ENCODE data around the gene WNK2.

Gene WNK2

DNA sequence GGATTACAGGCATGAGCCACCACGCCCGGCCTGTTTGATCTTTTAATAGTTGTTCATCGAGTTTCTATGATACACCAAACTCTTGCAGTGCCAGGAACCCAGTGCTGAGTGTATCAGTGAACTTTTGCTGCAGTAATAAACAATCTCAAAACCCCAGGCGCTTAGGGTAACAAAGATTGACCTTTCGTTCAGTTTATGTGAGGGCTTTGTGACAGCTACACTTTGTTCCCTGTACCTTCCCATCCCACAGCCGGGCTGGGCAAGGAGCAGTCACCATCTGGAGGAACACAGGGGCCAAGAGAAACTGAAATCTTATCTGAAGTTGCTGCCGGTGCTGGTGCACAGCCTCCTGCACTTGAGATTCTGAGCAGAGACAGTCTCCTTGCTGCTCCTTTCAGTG lies 17.2 kb upstream of the WNK2 start:
- no peak overlapping the region for H3K4me3 ChIP-seq (ENCODE audit: low read length)

DNA sequence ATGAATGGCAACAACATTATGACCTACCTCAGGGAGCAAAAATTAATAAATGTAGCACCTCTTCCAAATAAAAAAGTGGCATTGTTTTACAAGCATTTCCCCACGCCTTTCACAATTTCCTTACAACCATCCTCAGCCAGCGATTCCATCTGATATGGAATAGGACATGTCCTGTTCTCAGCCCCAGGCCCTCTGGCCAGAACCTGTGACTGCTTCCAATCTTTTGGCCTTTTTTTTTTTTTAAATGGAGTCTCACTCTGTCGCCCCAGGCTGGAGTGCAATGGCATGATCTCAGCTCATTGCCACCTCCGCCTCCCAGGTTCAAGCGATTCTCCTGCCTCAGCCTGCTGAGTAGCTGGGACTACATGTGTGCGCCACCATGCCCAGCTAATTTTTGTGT lies 16.8 kb upstream of the WNK2 start:
- no peak for DNase-seq (ENCODE audit: low read depth)
- no peak overlapping the region for H3K4me3 ChIP-seq (ENCODE audit: low read length)
- TF ChIP-seq, protein P1, sequence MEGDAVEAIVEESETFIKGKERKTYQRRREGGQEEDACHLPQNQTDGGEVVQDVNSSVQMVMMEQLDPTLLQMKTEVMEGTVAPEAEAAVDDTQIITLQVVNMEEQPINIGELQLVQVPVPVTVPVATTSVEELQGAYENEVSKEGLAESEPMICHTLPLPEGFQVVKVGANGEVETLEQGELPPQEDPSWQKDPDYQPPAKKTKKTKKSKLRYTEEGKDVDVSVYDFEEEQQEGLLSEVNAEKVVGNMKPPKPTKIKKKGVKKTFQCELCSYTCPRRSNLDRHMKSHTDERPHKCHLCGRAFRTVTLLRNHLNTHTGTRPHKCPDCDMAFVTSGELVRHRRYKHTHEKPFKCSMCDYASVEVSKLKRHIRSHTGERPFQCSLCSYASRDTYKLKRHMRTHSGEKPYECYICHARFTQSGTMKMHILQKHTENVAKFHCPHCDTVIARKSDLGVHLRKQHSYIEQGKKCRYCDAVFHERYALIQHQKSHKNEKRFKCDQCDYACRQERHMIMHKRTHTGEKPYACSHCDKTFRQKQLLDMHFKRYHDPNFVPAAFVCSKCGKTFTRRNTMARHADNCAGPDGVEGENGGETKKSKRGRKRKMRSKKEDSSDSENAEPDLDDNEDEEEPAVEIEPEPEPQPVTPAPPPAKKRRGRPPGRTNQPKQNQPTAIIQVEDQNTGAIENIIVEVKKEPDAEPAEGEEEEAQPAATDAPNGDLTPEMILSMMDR (conservative IDR thresholded peaks at IDR 0.05; ENCODE audit: low read depth, low read length) = no peak

More for the DNA sequence above, 17.2 kb upstream of the WNK2 start:
- TF ChIP-seq, protein P1 (conservative IDR thresholded peaks at IDR 0.05; ENCODE audit: low read depth, low read length) = no peak
- no peak for DNase-seq (ENCODE audit: low read depth)

DNA sequence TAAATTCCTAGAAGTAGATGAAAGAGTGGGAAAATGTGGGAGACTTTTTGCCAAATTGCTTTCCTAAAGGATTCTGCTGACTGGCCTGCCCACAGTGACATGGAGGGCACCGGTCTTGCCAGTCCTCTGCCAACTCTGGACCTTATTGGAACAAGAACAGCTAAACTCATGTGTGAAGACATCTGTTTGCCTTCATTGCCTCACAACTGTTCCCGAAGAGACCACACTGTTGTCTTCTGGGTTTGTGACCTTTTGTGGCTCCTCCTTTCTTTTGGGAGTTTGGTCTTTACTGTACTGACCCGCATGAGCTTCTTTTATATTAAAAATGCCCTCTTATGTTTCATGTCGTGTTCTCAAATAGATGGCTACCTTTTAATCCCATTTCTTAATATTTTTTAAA lies 16.1 kb upstream of the WNK2 start:
- no peak overlapping the region for H3K4me3 ChIP-seq (ENCODE audit: low read length)
- no peak for DNase-seq (ENCODE audit: low read depth)
- TF ChIP-seq, protein P1 (conservative IDR thresholded peaks at IDR 0.05; ENCODE audit: low read depth, low read length) = no peak

DNA sequence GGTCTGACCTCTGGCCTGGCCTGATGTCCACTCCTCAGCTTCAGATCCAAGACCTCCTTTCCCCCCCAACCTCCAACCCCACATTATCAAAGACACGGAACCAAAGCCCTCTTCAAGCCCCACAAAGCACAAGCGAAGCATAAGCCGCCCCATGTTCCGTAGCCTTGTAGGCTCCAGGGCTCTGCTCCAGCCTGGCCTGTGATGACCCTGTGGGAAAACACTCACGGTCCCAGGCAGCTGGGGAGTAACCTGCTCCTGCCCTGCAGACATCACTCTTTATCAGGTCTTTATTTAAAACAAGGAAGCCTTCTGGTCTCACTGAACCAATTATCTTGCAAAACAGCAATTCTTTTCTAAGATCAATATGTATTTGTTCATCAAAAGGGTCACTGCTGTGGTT lies 15.4 kb upstream of the WNK2 start:
- DNase-seq (ENCODE audit: low read depth) = no peak
- TF ChIP-seq, protein P1 (conservative IDR thresholded peaks at IDR 0.05; ENCODE audit: low read depth, low read length) = no peak
- H3K4me3 ChIP-seq (ENCODE audit: low read length) = no peak overlapping the region

DNA sequence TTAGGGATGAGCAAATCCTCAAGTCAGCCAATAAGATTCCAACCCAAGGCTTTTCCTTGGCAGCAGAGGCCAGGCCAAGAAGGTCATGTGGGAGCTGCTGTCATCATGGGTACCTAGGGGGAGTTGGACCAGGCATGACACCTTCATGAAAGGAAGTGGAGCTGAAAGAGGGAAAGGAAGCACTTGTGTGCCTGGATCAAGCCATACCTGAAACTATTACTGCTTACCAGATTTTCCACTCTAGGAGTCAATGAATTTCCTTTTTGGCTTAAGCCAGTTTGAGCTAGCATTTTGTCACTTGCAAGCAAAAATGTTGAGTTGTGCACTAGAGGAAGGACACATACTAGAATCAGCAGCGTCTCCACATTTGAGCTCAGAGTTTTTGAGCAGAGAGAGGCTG lies 14.5 kb upstream of the WNK2 start:
- H3K4me3 ChIP-seq (ENCODE audit: low read length) = no peak overlapping the region
- TF ChIP-seq, protein P1 (conservative IDR thresholded peaks at IDR 0.05; ENCODE audit: low read depth, low read length) = no peak
- no peak for DNase-seq (ENCODE audit: low read depth)

DNA sequence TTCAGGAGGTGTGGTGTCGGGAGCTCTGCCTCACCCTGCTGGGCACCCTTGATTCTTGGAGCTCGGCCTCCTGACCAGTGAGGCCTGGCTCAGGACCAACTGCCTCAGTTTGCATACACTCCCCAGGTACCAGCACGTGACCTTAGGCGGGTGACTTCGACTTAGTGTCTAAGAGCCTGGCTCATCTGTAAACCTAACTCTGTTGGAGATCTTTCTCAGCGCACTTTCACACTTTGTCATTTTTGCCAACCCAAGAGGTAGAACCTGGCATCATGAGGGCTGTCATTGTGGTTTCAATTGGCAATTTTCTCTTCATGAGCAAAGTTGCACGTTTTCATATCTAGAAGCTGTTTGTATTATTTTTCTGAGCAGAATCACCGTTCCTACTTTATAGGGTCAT lies 13.4 kb upstream of the WNK2 start:
- DNase-seq (ENCODE audit: low read depth) = no peak
- TF ChIP-seq, protein P1 (conservative IDR thresholded peaks at IDR 0.05; ENCODE audit: low read depth, low read length) = no peak
- H3K4me3 ChIP-seq (ENCODE audit: low read length) = no peak overlapping the region

DNA sequence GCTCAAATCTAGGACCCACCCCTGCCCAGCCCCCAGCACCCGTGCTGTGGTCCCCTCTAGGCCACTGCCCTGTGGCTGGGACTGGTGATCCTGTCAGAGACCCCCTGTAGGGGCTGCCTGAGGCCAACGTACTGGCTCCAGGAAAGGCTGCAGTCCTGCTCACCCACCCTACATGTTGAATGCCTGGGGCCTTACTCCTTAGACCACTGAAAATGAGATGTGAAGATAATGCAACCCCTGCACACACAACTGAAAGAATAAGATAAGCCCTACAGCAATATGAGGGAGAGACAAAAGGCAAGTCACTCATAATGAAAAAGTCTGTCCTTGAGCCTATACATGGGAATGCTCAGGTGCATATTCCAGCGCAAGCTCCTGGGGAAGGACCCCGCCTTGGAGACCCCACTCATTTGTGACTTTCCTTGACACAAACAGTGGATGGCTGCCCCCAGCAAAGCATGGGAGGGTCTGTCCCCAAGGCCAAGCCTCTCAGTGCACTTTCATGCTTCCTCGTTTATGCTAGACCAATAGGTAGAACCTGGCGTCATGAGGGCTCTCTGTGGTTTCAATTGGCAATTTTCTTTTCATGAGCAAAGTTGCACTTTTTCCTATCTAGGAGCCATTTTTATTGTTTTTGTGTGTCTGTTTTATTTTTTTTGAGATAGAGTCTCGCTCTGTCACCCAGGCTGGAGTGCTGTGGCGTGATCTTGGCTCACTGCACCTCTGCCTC lies 12.5 kb upstream of the WNK2 start:
- no peak overlapping the region for H3K4me3 ChIP-seq (ENCODE audit: low read length)
- no peak for DNase-seq (ENCODE audit: low read depth)
- TF ChIP-seq, protein P1 (conservative IDR thresholded peaks at IDR 0.05; ENCODE audit: low read depth, low read length) = no peak

Data from retinal pigment epithelial cell (primary cell).